Lower leg skin (tissue), 3 donors: ENCODE measurements around the gene ACTR5.

Source experiments
- CTCF ChIP-seq, 3 donors: fragments of 450-650 bp; IDR thresholded peaks; one replicate each; pipeline ENCODE4 v1.5.1; 2016; ENCODE audit warnings: antibody characterized with exemption in 3 of 3, mild to moderate bottlenecking in 3 of 3, moderate library complexity in 2 of 3
- POLR2A ChIP-seq, 2 donors: fragments of 450-650 bp; IDR thresholded peaks; one replicate each; pipeline ENCODE4 v1.6.1; 2016 to 2017; ENCODE audit warnings: antibody characterized with exemption in 2 of 2, mild to moderate bottlenecking in 1 of 2, moderate library complexity in 1 of 2

- TF ChIP-seq CTCF (IDR thresholded peaks at IDR 0.05) (no peak), POLR2A (IDR thresholded peaks at IDR 0.05) (no peak)
Measured at GRCh38 chr20:38798266-38798665, 50.0 kb downstream of the ACTR5 start.
